Neural cell (in vitro differentiated cells): ENCODE results near the gene KPTN. TPM values are rescaled to one million over a fixed set of nuclear protein-coding genes. Genes with fewer than 3 reads are reported as not detected.

Experiments used
- H2AFZ ChIP-seq: fragments of 200-600, 300-800 bp; sonication (generic), shearing (Covaris generic); 2 replicates; pipeline ENCODE4 v1.6.0; 2014; ENCODE audit warnings: low read depth, mild to moderate bottlenecking, antibody characterized with exemption, low read length, moderate library complexity
- H3F3A ChIP-seq: fragments of 200-600 bp; shearing (Covaris generic); 2 replicates; pipeline ENCODE4 v1.6.1; 2016; ENCODE audit warnings: mild to moderate bottlenecking, moderate library complexity, mixed read lengths, antibody characterized with exemption, low read length; ENCODE audit not compliant: insufficient read depth, poor library complexity, severe bottlenecking
- H3K27ac ChIP-seq: fragments of 200-600, 300-800 bp; sonication (generic), shearing (Covaris generic); 2 replicates; pipeline ENCODE4 v1.5.1; 2014; ENCODE audit warnings: mild to moderate bottlenecking, low read length, moderate library complexity
- H3K27me3 ChIP-seq: fragments of 300-800, 200-600 bp; sonication (generic), shearing (Covaris generic); 2 replicates; pipeline ENCODE4 v1.6.0; 2014; ENCODE audit warnings: mild to moderate bottlenecking, low read depth, low read length, moderate library complexity; ENCODE audit not compliant: insufficient read depth
- H3K36me3 ChIP-seq: fragments of 300-800, 200-600 bp; sonication (generic), shearing (Covaris generic); 2 replicates; pipeline ENCODE4 v1.5.1; 2014; ENCODE audit warnings: mild to moderate bottlenecking, antibody characterized with exemption, low read length, moderate library complexity; ENCODE audit not compliant: insufficient read depth
- H3K4me2 ChIP-seq: fragments of 300-800, 200-600 bp; sonication (generic), shearing (Covaris generic); 2 replicates; pipeline ENCODE4 v1.6.0; 2014; ENCODE audit warnings: mild to moderate bottlenecking, low read length
- H3K4me3 ChIP-seq: fragments of 300-800, 200-600 bp; sonication (generic), shearing (Covaris generic); 2 replicates; pipeline ENCODE4 v1.5.1; 2014; ENCODE audit warnings: mild to moderate bottlenecking, low read length, moderate library complexity
- H3K79me2 ChIP-seq: fragments of 200-600 bp; shearing (Covaris generic); replicated peaks from 2 replicates; pipeline ENCODE4 v1.6.0; 2014; ENCODE audit warnings: mild to moderate bottlenecking, low read length, moderate library complexity; ENCODE audit not compliant: insufficient read depth
- H3K9ac ChIP-seq: fragments of 300-800, 200-600 bp; sonication (generic), shearing (Covaris generic); 2 replicates; pipeline ENCODE4 v1.6.1; 2016; ENCODE audit warnings: mild to moderate bottlenecking, low read length, mixed read lengths
- H3K9me2 ChIP-seq: fragments of 200-600 bp; shearing (Covaris generic); 2 replicates; pipeline ENCODE4 v1.6.1; 2016; ENCODE audit warnings: mild to moderate bottlenecking, low read length, mixed read lengths; ENCODE audit not compliant: insufficient read depth
- H3K9me3 ChIP-seq: fragments of 200-600, 300-800 bp; sonication (generic), shearing (Covaris generic); 2 replicates; pipeline ENCODE4 v1.6.1; 2016; ENCODE audit warnings: mild to moderate bottlenecking, mixed run types, low read length, moderate library complexity, mixed read lengths
- H4K20me1 ChIP-seq: fragments of 200-600 bp; shearing (Covaris generic); 2 replicates; pipeline ENCODE4 v1.6.1; 2016; ENCODE audit warnings: mild to moderate bottlenecking, mixed run types; ENCODE audit not compliant: insufficient read depth
- EP300 ChIP-seq: fragments of 450-650 bp; conservative IDR thresholded peaks from 2 replicates; pipeline ENCODE4 v1.6.1; 2014; ENCODE audit warnings: antibody characterized with exemption, mild to moderate bottlenecking, moderate library complexity; ENCODE audit not compliant: poor library complexity, severe bottlenecking
- EZH2 ChIP-seq: fragments of 200-600, 300-800 bp; shearing (Covaris generic), sonication (generic); IDR thresholded peaks from 2 replicates; pipeline ENCODE4 v1.6.1; 2014; ENCODE audit warnings: antibody characterized with exemption, low read length, borderline replicate concordance, mild to moderate bottlenecking; ENCODE audit not compliant: insufficient read depth, poor library complexity, severe bottlenecking
- MXI1 ChIP-seq: fragments of 450-650 bp; conservative IDR thresholded peaks from 2 replicates; pipeline ENCODE4 v1.6.1; 2014; ENCODE audit warnings: antibody characterized with exemption, mild to moderate bottlenecking; ENCODE audit not compliant: poor library complexity, severe bottlenecking
- POLR2AphosphoS5 ChIP-seq: IDR thresholded peaks from 2 replicates; pipeline ENCODE4 v1.6.1; 2012
- RAD21 ChIP-seq: fragments of 450-650 bp; conservative IDR thresholded peaks from 2 replicates; pipeline ENCODE4 v1.6.1; 2014; ENCODE audit warnings: antibody characterized with exemption, mild to moderate bottlenecking, moderate library complexity
- SMC3 ChIP-seq: fragments of 450-650 bp; conservative IDR thresholded peaks from 2 replicates; pipeline ENCODE4 v1.6.1; 2014; ENCODE audit warnings: antibody characterized with exemption, mild to moderate bottlenecking, moderate library complexity; ENCODE audit not compliant: poor library complexity
- TAF1 ChIP-seq: IDR thresholded peaks from 2 replicates; pipeline ENCODE4 v1.6.1; 2012; ENCODE audit warnings: low read depth
- polyA plus RNA-seq: library from polyadenylated mRNA; depleted of rRNA; stranded (reverse); fragments of >200 nt; gene quantifications from 2 replicates; pipeline ENCODE4 v1.2.3, GENCODE V29; 2014
- TF ChIP-seq, protein P1 (sequence below): fragments of 450-650 bp; IDR thresholded peaks from 2 replicates; pipeline ENCODE4 v1.5.1; 2014; ENCODE audit warnings: antibody characterized with exemption, mild to moderate bottlenecking, moderate library complexity; ENCODE audit not compliant: poor library complexity, severe bottlenecking
- TF ChIP-seq, protein P2 (sequence below): IDR thresholded peaks from 2 replicates; pipeline ENCODE4 v1.6.1; 2012; ENCODE audit warnings: borderline replicate concordance

The KPTN gene
- polyA plus RNA-seq, 1 donor from 2014 or later, result 23.8 TPM

GRCh38 chr19:47523473-47523872 lies 39.5 kb upstream of the KPTN start:
- Histone ChIP-seq H3K79me2 (no peaks in the 10 kb centered on the region), H3K36me3 (no peaks in the 10 kb centered on the region), H3K27me3 (no peaks in the 10 kb centered on the region), H3K4me3 (no peak overlapping the region), H3K9ac (no peak overlapping the region), H2AFZ (no peak overlapping the region), H3K9me3 (no peaks in the 10 kb centered on the region), H3K9me2 (no peaks in the 10 kb centered on the region), H3K27ac (no peak overlapping the region), H3K4me2 (no peak overlapping the region), H3F3A (no peaks in the 10 kb centered on the region), H4K20me1 (no peaks in the 10 kb centered on the region)
- no peak for TF ChIP-seq TAF1
- TF ChIP-seq RAD21, result no peak
- TF ChIP-seq, protein P1, sequence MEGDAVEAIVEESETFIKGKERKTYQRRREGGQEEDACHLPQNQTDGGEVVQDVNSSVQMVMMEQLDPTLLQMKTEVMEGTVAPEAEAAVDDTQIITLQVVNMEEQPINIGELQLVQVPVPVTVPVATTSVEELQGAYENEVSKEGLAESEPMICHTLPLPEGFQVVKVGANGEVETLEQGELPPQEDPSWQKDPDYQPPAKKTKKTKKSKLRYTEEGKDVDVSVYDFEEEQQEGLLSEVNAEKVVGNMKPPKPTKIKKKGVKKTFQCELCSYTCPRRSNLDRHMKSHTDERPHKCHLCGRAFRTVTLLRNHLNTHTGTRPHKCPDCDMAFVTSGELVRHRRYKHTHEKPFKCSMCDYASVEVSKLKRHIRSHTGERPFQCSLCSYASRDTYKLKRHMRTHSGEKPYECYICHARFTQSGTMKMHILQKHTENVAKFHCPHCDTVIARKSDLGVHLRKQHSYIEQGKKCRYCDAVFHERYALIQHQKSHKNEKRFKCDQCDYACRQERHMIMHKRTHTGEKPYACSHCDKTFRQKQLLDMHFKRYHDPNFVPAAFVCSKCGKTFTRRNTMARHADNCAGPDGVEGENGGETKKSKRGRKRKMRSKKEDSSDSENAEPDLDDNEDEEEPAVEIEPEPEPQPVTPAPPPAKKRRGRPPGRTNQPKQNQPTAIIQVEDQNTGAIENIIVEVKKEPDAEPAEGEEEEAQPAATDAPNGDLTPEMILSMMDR, result no peak
- no peak for TF ChIP-seq MXI1
- no peak for TF ChIP-seq EP300
- no peak for TF ChIP-seq POLR2AphosphoS5
- TF ChIP-seq, protein P2, sequence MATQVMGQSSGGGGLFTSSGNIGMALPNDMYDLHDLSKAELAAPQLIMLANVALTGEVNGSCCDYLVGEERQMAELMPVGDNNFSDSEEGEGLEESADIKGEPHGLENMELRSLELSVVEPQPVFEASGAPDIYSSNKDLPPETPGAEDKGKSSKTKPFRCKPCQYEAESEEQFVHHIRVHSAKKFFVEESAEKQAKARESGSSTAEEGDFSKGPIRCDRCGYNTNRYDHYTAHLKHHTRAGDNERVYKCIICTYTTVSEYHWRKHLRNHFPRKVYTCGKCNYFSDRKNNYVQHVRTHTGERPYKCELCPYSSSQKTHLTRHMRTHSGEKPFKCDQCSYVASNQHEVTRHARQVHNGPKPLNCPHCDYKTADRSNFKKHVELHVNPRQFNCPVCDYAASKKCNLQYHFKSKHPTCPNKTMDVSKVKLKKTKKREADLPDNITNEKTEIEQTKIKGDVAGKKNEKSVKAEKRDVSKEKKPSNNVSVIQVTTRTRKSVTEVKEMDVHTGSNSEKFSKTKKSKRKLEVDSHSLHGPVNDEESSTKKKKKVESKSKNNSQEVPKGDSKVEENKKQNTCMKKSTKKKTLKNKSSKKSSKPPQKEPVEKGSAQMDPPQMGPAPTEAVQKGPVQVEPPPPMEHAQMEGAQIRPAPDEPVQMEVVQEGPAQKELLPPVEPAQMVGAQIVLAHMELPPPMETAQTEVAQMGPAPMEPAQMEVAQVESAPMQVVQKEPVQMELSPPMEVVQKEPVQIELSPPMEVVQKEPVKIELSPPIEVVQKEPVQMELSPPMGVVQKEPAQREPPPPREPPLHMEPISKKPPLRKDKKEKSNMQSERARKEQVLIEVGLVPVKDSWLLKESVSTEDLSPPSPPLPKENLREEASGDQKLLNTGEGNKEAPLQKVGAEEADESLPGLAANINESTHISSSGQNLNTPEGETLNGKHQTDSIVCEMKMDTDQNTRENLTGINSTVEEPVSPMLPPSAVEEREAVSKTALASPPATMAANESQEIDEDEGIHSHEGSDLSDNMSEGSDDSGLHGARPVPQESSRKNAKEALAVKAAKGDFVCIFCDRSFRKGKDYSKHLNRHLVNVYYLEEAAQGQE, result no peak
- TF ChIP-seq EZH2, result no peak

- Histone ChIP-seq H3K27ac (no peak overlapping the region), H3K27me3 (no peaks in the 10 kb centered on the region), H3K9me3 (no peaks in the 10 kb centered on the region), H3K4me2 (no peak overlapping the region), H3K4me3 (no peak overlapping the region), H4K20me1 (no peaks in the 10 kb centered on the region), H3K9ac (no peak overlapping the region), H2AFZ (no peak overlapping the region), H3K9me2 (no peaks in the 10 kb centered on the region), H3K79me2 (no peaks in the 10 kb centered on the region), H3F3A (no peaks in the 10 kb centered on the region), H3K36me3 (no peaks in the 10 kb centered on the region)
- TF ChIP-seq, protein P2, result no peak
- TF ChIP-seq EP300 (no peak), RAD21 (no peak), SMC3 (no peak), POLR2AphosphoS5 (no peak), EZH2 (no peak), MXI1 (no peak), TAF1 (no peak)
- TF ChIP-seq, protein P1, result no peak
Measured at GRCh38 chr19:47521473-47522180, 37.6 kb upstream of the KPTN start.
